Measurements from ENCODE around the gene SRC.

Gene SRC

DNA sequence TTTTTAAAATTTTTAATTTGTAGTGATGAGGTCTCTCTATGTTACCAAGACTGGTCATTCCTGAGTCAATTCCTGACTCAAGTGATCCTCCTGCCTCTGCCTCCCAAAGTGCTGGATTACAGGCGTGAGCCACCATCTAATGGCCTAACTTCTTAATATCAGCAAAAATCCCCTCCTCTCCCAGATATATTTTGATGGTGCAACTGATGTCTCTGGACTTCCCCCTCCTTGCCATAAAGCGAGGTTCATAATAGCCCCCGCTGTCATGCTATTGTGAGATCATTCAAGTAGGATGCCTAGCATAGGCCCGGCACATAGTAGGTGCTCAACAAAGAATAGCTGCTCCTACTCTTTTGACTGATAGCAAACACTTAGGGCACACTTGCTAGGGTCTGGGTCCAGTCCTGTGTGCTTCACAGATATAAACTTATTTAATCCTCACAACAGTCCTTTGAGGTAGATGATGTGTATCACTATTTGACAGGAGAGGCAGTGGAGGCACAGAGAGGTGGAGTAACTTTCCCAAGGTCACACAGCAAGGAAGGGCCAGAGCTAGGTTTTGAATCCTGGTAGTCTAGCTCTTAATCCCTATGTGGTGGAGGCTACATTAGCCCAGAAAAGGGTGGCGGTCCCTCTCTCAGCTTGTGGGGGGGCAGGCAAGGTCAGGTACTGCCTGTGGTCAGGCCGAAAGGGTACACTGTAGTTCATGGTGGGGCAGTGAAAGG, 14.6 kb downstream of the SRC start:
- ChIA-PET CTCF (interaction anchor here (0.6 to 0.7 kb wide), 5 partner anchors 145 to 823 kb away, joined by 3 to 5 read pairs (median 4); no protein-coding TSS in a partner anchor), POLR2A (ENCODE audit: low non-redundant PET) (no interaction called here)
- DNase-seq (ENCODE audit: low spot score), result no peak
- peak overlapping the region; percentile 96 for H3K27ac ChIP-seq
- TF ChIP-seq, protein P1, sequence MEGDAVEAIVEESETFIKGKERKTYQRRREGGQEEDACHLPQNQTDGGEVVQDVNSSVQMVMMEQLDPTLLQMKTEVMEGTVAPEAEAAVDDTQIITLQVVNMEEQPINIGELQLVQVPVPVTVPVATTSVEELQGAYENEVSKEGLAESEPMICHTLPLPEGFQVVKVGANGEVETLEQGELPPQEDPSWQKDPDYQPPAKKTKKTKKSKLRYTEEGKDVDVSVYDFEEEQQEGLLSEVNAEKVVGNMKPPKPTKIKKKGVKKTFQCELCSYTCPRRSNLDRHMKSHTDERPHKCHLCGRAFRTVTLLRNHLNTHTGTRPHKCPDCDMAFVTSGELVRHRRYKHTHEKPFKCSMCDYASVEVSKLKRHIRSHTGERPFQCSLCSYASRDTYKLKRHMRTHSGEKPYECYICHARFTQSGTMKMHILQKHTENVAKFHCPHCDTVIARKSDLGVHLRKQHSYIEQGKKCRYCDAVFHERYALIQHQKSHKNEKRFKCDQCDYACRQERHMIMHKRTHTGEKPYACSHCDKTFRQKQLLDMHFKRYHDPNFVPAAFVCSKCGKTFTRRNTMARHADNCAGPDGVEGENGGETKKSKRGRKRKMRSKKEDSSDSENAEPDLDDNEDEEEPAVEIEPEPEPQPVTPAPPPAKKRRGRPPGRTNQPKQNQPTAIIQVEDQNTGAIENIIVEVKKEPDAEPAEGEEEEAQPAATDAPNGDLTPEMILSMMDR (conservative IDR thresholded peaks at IDR 0.05; ENCODE audit: low read depth), result no peak

DNA sequence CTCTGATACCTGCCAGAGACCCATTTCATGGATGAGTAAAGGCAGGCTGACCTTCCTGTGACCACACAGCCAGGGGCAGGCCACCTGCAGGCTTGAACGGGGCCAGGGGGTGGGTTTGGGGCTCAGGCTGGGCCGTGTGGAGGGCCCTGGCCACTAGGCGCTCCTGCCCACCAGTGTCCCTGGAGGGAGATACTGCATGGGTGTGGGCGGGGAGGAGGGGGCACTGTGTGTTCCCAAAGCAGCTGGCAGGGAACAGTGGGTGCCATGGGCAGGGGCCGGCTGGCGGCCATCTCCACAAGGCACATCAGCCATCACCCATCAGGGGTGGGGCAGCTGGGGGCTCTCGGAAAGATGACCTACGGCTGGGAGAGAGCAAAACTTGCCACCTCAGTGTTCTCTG, 15.4 kb downstream of the SRC start:
- ChIA-PET CTCF (interaction anchor here (0.6 to 0.7 kb wide), 3 partner anchors 144 to 824 kb away, joined by 3 to 5 read pairs (median 4); no protein-coding TSS in a partner anchor), POLR2A (ENCODE audit: low non-redundant PET) (interaction anchor here (0.7 kb wide), 1 partner anchor 480 kb away, joined by 3 read pairs; no protein-coding TSS in a partner anchor)
- peak overlapping the region; percentile 46 for H3K27ac ChIP-seq
- TF ChIP-seq, protein P1 (conservative IDR thresholded peaks at IDR 0.05; ENCODE audit: low read depth), result no peak
- DNase-seq (ENCODE audit: low spot score), result no peak

DNA sequence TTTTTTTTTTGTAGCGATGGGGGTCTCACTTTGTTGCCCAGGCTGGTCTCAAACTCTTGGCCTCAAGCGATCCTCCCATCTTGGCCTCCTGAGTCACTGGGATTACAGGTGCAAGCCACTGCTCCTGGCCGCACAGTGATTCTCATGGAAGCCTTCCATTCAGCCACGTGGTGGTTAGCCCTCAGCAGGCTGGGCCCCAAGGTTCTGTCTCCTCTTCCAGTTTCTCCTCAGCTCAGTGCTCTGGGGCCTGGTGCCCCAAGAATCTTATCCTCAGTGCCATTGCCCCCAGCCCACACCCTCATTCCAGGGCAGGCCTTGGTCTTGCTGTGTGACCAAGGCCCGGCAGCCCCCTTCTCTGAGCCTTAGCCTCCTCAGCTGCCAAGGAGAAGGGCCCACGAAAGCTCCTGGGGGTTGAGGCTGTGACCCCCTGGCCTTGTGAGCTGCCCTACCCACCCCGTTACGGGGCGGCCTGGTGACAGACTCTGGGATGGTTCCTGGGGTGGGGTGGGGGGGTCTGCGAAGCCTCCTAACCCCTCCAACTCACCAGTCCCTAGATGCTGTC, 16.4 kb downstream of the SRC start:
- POLR2A ChIA-PET (ENCODE audit: low non-redundant PET), result interaction anchor here (0.6 to 0.7 kb wide), 3 partner anchors 17 to 479 kb away, joined by 3 to 8 read pairs (median 4); no protein-coding TSS in a partner anchor
- CTCF ChIA-PET, result interaction anchor here (0.6 to 1.2 kb wide), 3 partner anchors 12 to 82 kb away, joined by 3 to 4 read pairs (median 3); partner anchors contain the start of gene MANBAL
- no peak for DNase-seq (ENCODE audit: low spot score)
- H3K27ac ChIP-seq, result peak overlapping the region; percentile 46
- TF ChIP-seq, protein P1 (conservative IDR thresholded peaks at IDR 0.05; ENCODE audit: low read depth), result no peak

DNA sequence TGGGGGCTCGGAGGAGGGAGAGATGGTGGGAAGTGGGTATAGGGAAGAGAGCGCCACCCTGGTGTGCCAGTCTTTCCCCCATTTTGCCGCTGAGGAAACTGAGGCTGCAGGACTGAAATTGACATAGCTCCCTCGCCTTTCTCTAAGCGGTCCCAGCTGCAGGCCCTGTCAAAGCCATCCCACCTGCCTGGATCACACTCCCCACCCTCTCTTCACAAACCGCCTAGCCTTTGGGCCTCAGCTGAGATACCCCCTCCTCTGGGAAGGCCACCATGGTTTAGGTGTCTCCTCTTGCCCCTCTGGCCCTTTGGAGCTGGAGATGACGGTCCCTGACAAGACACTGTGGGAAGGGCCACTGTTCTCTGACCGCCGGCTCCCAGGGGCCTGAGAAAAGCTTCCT, 16.9 kb downstream of the SRC start:
- TF ChIP-seq, protein P1 (conservative IDR thresholded peaks at IDR 0.05; ENCODE audit: low read depth), result no peak
- H3K27ac ChIP-seq, result peak overlapping the region; percentile 46
- ChIA-PET CTCF (interaction anchor here (0.8 to 1.2 kb wide), 2 partner anchors 12 to 82 kb away, joined by 3 read pairs; no protein-coding TSS in a partner anchor), POLR2A (ENCODE audit: low non-redundant PET) (interaction anchor here (0.6 to 0.7 kb wide), 2 partner anchors 17 to 74 kb away, joined by 4 to 8 read pairs; no protein-coding TSS in a partner anchor)
- DNase-seq (ENCODE audit: low spot score), result no peak

DNA sequence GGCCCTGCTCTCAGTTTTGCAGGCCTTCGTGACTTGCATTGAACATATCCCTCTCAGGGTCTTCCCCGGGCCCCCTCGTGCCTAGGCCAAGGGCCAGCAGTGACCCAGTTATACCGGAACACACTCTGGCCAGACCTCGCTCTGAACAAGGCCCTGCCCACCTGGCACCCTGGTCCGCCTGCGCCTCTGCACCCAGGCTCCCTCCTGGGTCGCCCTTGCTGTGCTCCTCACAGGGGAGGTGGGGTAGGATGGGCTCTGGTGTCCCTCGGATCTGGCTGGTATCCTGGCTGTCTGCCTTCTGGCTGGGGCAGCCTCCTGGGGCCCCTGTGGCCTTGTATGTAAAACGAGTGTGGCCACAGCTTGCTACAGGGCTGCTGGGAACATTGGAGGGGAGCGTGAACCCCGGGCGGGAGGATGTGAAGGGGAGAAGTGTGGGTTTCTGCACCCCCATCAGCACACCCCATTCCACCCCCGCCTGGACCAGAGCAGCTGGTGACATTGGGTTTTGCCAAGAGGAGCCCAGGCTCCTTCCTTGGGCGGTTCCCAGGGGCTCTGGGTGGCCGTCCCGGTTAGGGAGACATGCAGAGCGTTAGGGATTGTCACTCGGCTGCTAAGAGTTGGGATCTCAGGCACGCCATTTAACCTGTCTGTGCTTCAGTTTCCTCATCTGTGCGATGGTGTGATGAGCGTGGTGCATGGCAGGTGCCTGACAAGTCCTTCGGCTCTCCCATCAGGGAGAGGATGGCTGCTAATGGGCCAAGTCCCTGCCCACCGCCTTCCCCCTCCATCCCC, 17.5 kb downstream of the SRC start:
- POLR2A ChIA-PET (ENCODE audit: low non-redundant PET), result no interaction called here
- CTCF ChIA-PET, result no interaction called here
- TF ChIP-seq, protein P1 (conservative IDR thresholded peaks at IDR 0.05; ENCODE audit: low read depth), result no peak
- peak overlapping the region; percentile 46 for H3K27ac ChIP-seq
- no peak for DNase-seq (ENCODE audit: low spot score)

Data from RWPE1 (cell line).